CD4-positive, alpha-beta T cell treated with Interleukin-17A for 1 hour (primary cell): Measurements from ENCODE around the gene MED4.

Source experiments
- DNase-seq: peaks from one replicate; pipeline ENCODE4 v3.0.0-alpha.2; 2020

Gene MED4, protein sequence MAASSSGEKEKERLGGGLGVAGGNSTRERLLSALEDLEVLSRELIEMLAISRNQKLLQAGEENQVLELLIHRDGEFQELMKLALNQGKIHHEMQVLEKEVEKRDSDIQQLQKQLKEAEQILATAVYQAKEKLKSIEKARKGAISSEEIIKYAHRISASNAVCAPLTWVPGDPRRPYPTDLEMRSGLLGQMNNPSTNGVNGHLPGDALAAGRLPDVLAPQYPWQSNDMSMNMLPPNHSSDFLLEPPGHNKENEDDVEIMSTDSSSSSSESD

GRCh38 chr13:48094781-48095502 lies at the start of gene MED4:
Gene MED4, minus strand, starts transcription at chr13:48095104. Its CDS starts 26 bp downstream, at chr13:48095078.
- DNase-seq: peak; percentile 97

- DNase-seq: peak; percentile 45
These were observed 49.6 kb upstream of the MED4 start for GRCh38 chr13:48144413-48145035.

DNA sequence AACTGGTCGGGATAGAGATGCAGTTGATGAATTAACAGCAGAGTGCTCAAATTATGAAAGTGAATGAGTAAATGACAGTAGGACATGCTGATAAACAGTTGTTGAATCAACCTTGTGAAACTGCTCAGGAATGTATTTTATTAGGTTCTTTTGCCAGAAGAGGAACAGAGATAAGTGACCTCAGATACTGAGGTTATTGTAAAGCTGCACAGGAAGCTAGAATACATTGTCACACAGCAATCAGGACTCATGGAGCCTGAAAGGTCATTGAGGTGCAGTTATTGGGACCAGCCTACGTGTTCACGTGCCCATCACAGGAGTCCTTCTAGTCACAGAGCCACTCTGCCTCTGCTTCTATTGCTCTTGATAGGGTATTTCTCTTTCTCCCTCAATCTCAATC lies 47.5 kb upstream of the MED4 start:
- DNase-seq: no peak

GRCh38 chr13:48138270-48138669 lies 43.4 kb upstream of the MED4 start:
- no peak for DNase-seq

DNA sequence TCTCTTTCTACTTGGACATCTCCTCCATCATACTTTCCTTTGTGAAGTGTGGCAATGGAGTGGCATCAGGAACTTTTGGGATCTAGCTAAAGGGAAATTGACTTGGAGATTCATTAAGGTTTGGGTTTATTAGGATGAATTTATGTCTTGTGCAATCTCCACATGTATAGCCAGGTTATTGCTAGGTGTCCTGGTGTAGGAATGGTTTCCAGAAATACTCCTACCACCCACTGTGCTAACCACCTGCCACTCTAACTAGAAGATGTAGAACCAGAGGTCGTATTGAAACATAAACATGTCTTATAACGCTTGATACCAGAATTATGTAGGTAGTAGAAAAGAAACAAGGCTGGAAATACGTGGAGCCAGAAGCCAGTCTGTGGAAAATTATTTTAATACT lies 38.1 kb upstream of the MED4 start:
- DNase-seq: no peak

GRCh38 chr13:48131533-48131932 lies 36.6 kb upstream of the MED4 start:
- DNase-seq: no peak

DNA sequence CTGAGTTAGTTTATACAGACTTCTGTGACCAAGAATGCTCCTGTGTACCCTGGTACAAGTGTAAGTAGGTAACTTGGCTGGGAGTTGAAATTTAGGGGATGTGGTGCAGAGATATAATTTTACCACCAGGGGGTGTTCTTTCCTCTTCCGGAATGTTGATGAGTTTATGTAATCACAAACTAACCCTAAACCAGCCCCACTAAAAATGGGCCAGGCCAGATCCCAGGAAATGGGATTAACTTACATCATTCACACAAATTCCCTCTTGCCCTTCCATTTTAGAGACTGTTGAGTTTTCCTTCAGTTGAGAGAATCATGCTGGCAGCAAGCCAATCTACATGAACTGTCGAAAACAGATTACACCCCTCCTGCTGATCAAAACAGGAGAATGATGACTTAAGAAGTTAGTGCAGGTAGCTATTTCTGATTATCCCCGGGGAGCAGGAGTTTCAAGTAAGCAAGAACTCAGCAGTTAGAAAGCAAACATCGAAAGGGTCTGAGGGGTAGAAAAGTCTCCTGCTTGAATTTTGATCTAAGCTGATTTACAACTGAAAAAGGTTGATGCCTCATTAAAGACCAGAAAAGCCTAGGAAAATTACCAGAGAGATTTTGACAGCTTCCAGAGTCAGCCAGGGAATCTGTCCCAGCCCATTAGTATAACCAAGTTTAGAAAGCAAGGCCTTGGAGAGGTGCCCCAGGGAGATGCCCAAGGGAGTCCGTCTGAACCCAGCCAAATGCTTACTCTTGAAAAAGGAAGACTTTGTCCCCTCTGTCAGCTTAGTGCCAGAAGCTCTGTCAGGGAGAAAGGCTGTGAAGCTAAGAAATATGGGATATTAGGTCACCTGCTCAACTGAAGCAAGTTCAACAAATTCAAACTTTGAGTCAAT lies 32.3 kb upstream of the MED4 start:
- DNase-seq: peak; percentile 84

- DNase-seq: no peak
These were observed 30.9 kb upstream of the MED4 start for GRCh38 chr13:48125794-48126228.

DNA sequence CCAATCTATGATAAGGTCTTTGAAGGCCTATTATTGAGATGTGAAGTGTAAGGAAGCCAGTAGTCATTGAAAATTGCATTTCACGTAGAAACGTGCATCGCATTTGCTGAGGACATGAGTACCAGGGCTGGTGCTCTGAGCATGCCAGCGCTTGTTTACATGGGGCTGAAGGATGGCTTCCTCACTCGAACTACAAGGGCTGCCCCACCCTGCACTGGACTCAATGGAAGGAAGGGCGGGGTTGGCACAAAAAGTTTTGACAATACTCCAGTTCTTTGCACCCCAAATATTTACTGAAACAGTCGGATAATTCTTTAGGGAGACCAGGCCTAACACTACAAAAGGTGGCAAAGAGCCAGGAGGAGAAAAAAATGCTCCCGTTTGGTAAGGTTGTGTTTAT lies 28.9 kb upstream of the MED4 start:
- no peak for DNase-seq

- DNase-seq: no peak
These were observed 26.8 kb upstream of the MED4 start for GRCh38 chr13:48121733-48122132.

DNA sequence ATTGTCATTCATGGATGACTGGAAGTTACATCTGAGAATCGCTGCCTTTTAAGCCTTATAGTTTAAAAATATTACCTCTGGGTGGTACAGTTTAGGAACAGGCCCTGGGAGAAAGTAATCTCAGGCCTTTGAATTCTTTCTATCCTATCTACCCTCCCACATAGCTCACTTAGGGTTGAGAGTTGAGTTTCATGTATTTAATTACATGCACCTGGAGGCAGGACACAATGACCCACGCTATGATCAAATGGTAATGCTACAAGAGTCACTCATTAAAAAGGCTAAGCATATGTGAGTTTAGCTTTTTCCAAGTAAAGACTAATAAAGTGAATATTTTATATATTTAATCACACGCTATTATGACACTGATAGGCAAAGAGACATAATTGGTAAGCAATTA lies 25.3 kb upstream of the MED4 start:
- DNase-seq: no peak

- DNase-seq: no peak
These were observed 23.1 kb upstream of the MED4 start for GRCh38 chr13:48118030-48118429.

DNA sequence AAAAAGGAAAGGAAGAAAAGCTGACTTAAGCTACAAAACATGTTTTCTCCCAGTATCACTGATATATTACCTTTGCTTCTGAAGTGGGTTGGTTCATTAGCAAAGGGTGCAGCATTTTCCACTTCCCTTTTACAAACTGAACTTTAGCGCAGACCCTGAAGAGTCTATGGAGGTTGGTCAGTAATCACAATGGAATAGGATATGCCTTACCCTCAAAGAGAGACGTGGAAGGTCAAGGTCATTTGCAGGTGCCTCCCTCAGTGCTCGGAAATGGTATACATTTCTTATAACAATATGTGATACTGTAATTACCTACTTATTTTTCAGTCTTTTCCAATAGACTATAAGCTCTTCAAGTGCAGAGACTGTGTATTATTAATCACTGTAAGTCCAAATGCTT lies 21.9 kb upstream of the MED4 start:
- no peak for DNase-seq

DNA sequence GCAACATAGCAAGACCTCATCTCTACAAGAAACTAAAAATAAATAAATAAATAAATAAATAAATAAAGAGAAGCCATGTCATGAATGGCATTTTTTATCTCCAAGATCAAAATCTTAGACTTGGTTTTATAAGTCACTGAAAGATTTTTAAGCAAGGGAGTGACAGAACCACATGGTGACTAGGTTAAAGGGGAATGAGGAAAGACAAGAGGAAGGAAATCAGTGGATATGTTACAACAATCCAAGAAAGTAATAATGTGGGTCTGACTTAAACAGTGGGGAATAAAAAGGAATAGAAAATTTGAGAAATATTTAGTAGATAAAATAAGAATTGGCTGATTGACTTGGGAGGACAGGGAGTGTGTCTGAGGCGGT lies 18.8 kb upstream of the MED4 start:
- no peak for DNase-seq

DNA sequence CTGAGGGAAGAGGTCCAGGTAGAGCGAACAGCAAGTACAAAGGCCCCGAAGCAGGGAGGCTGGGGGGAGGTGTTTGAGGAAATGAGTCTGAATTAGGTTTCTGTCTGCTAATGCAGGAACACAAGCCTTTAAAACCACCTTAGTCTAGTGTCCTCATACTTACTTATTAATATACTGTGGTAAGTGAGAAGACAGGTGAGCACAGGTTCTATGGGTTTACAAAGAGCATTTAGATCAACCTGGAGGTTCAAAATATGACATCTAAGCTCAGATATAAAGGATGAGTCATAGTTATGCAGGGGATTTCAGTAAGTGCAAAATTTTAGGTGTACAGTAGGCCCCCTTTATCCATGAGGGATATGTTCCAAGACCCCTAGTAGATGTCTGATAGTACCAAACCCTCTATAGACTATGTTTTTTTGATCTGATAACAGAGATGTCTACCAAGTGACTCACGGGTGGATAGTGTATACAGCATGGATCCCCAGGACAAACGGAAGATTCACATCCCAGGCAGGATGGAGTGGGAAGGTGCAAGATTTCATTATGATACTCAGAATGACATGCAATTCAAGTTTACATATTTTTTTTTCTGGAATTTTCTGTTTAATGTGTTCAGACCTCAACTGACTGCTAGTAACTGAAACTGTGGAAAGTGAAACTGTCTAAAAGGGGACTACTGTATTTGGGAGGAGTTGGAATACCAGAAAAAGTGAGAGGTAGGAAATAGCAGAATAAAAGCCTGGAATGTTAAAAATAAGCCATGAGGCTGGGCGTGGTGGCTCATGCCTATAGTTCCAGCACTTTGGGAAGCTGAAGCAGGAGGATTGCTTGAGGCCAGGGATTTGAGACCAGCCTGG lies 18.2 kb upstream of the MED4 start:
- DNase-seq: no peak

- no peak for DNase-seq
These were observed 16.2 kb upstream of the MED4 start for GRCh38 chr13:48110931-48111721.

- no peak for DNase-seq
These were observed 15.4 kb upstream of the MED4 start for GRCh38 chr13:48110132-48110868.

DNA sequence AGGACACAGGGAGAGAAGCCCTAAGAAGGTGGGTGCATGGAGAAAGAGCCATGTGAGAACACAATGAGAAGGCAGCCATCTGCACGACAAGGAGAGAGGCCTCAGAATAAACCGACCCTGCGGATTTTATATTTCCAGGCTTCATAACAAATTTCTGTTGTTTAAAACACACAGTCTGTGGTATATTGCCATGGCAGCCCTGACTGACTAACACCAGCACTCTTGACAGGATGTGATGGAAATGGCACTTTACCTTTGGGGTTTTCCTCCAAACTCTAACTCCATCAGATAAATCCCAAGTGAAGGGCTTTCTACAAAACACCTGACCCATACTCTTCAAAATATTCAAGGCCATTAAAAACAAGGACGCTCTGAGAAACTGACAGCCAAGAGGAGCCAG lies 13.2 kb upstream of the MED4 start:
- DNase-seq: no peak

DNA sequence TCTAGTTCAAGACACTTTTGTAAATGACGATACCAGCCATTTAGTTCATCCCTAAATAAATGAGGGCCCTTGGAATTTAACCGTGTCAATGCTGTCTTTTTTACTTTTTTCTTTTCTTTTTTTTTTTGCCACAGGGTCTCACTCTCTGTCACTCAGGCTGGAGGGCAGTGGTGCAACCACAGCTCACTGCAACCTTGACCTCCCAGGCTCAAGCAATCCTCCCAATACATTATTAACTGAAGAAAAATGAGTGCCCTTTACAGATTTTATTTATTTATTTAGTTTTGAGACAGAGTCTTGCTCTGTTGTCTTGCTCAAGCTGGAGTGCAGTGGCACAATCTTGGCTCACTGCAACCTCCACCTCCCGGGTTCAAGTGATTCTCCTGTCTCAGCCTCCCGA lies 2.9 kb upstream of the MED4 start:
- DNase-seq: no peak

DNA sequence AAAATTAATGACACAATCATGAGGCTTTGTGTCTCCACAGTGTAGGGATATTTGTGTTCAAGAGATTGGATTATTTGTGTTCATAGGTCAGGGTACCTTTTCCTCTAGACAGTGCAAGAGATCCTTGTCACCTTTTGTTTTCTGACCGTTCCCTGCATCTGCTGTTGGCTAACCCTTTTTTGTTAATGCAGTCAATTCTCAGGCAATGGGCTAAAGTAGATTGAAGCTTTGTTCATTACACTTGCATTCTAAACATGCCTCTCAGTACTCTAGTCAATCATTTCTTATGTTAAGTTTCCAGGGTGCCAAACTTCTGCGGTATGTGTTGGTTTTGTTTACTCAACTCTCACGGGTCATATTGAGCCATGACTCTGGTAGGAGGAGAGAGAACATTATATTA lies 1.8 kb upstream of the MED4 start:
- no peak for DNase-seq

DNA sequence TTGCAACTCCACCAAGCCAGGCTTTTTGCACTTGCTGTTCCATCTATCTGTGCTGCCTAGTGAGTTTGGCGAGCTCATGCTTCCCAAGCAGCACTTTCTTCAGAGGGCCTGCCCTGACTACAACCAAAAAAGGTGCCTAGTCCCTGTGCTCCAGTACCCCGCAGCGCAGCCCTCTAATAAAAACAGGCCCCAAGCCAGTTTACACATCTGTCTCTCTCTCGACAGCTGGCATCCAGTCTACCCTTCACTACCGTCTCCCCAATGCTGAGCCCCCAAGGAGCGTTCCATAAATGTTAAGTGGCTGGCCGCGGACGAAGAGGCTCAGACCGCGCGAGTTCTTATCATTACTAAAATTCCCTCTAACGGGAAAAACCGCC lies 512 bp downstream of the MED4 start:
- no peak for DNase-seq
